H1 (cell line): Measurements from ENCODE around the gene TBC1D16. TPM values are rescaled to one million over a fixed set of nuclear protein-coding genes. Genes with fewer than 3 reads are reported as not detected.

Source experiments
- CTCF ChIA-PET: fragments of 300-600 bp; sonication (Branson Sonifier 250); formaldehyde crosslinking; loops from one replicate; lab custom pipeline; 2021; ENCODE audit not compliant: partially characterized antibody; lab: Charles Lee
- POLR2A ChIA-PET: fragments of 300-600 bp; sonication (Branson Sonifier 250); formaldehyde crosslinking; loops from one replicate; lab custom pipeline; 2021; ENCODE audit warnings: inconsistent platforms; ENCODE audit not compliant: partially characterized antibody; lab: Charles Lee
- DNase-seq, 2 experiments: peaks; one replicate each; pipeline versions ENCODE4 v3.0.0 to v3.0.0-alpha.2; 2010 to 2022; ENCODE audit warnings: low spot score in 2 of 2, low read depth in 1 of 2, mixed read lengths in 1 of 2
- FAIRE-seq: peaks from 2 replicates; lab custom pipeline; 2011; peaks lifted over from hg19 to GRCh38; lab: Jason Lieb, UNC
- H2AFZ ChIP-seq: 2 replicates; pipeline ENCODE4 v1.8.1; 2012; ENCODE audit warnings: low read length, inconsistent platforms
- H2AK5ac ChIP-seq: 2 replicates; pipeline ENCODE4 v1.6.1; 2013; ENCODE audit warnings: low read depth, low read length
- H2BK120ac ChIP-seq: replicated peaks from 2 replicates; pipeline ENCODE3; 2013; ENCODE audit warnings: low read depth, low read length, inconsistent platforms
- H2BK12ac ChIP-seq: 2 replicates; pipeline ENCODE4 v1.6.1; 2013; ENCODE audit warnings: low read depth, low read length
- H2BK15ac ChIP-seq: 2 replicates; pipeline ENCODE4 v1.6.1; 2013; ENCODE audit warnings: low read length
- H2BK20ac ChIP-seq: 2 replicates; pipeline ENCODE4 v1.6.1; 2013; ENCODE audit warnings: low read length
- H2BK5ac ChIP-seq: 2 replicates; pipeline ENCODE4 v1.6.1; 2013; ENCODE audit warnings: low read depth, low read length
- H3K14ac ChIP-seq: 2 replicates; pipeline ENCODE4 v1.6.1; 2013; ENCODE audit warnings: inconsistent platforms; ENCODE audit not compliant: insufficient read length
- H3K18ac ChIP-seq: 2 replicates; pipeline ENCODE4 v1.6.1; 2013; ENCODE audit warnings: low read length; ENCODE audit errors: extremely low read depth
- H3K23ac ChIP-seq: 2 replicates; pipeline ENCODE4 v1.6.1; 2013; ENCODE audit warnings: inconsistent platforms; ENCODE audit not compliant: insufficient read length
- H3K23me2 ChIP-seq: 2 replicates; pipeline ENCODE4 v1.6.1; 2013; ENCODE audit warnings: low read depth, low read length
- H3K27ac ChIP-seq: 2 replicates; pipeline ENCODE4 v1.6.1; 2011; ENCODE audit warnings: low read depth, low read length, inconsistent platforms
- H3K27me3 ChIP-seq, 4 experiments: replicated peaks in 1 of 4; 1 replicate in 1 of 4; 2 replicates in 3 of 4; pipeline versions ENCODE4 v1.6.1 to v1.8.1; 2011 to 2013; ENCODE audit warnings: low read length in 3 of 4, mild to moderate bottlenecking in 3 of 4, inconsistent platforms in 2 of 4, mixed read lengths in 2 of 4, moderate library complexity in 1 of 4; ENCODE audit not compliant: control insufficient read depth in 3 of 4, insufficient read depth in 3 of 4; ENCODE audit errors: extremely low read depth in 1 of 4
- H3K36me3 ChIP-seq, 4 experiments: 2 replicates each; pipeline versions ENCODE4 v1.6.1 to v1.8.1; 2011 to 2013; ENCODE audit warnings: mild to moderate bottlenecking in 4 of 4, low read length in 3 of 4, moderate library complexity in 2 of 4, control low read depth in 1 of 4, inconsistent platforms in 1 of 4; ENCODE audit not compliant: insufficient read depth in 4 of 4, control insufficient read depth in 2 of 4
- H3K4ac ChIP-seq: replicated peaks from 2 replicates; pipeline ENCODE3; 2013; ENCODE audit warnings: low read length, low read depth, mixed read lengths, inconsistent platforms; ENCODE audit not compliant: insufficient read length
- H3K4me1 ChIP-seq, 4 experiments: replicated peaks in 1 of 4; 1 replicate in 1 of 4; 2 replicates in 3 of 4; pipeline versions ENCODE4 v1.6.1 to v1.8.1; 2011 to 2013; ENCODE audit warnings: low read length in 3 of 4, inconsistent platforms in 2 of 4, mixed read lengths in 1 of 4; ENCODE audit not compliant: insufficient read depth in 4 of 4, control insufficient read depth in 3 of 4
- H3K4me2 ChIP-seq, 2 experiments: 2 replicates each; pipeline versions ENCODE4 v1.6.1 to v1.8.1; 2011 to 2013; ENCODE audit warnings: low read depth in 2 of 2, low read length in 2 of 2, control low read depth in 1 of 2, inconsistent platforms in 1 of 2, mild to moderate bottlenecking in 1 of 2; ENCODE audit not compliant: insufficient read depth in 1 of 2
- H3K4me3 ChIP-seq, 4 experiments: fragments of 200-600, 300-600 bp in 1 of 4; sonication (generic), shearing (Covaris generic), sonication (Bioruptor Twin) in 1 of 4; 2 replicates each; pipeline versions ENCODE4 v1.5.1 to v1.8.1; 2011 to 2016; ENCODE audit warnings: low read length in 4 of 4, low read depth in 3 of 4, control low read depth in 2 of 4, inconsistent platforms in 2 of 4, mild to moderate bottlenecking in 2 of 4, mixed read lengths in 1 of 4, moderate library complexity in 1 of 4; ENCODE audit not compliant: insufficient read depth in 2 of 4; ENCODE audit errors: extremely low read depth in 1 of 4
- H3K56ac ChIP-seq: replicated peaks from 2 replicates; pipeline ENCODE3; 2013; ENCODE audit warnings: low read depth, mild to moderate bottlenecking, mixed read lengths, low read length, inconsistent platforms; ENCODE audit not compliant: insufficient read length
- H3K79me1 ChIP-seq: 2 replicates; pipeline ENCODE4 v1.6.1; 2013; ENCODE audit warnings: low read depth, low read length, control low read depth
- H3K79me2 ChIP-seq, 2 experiments: 2 replicates each; pipeline versions ENCODE4 v1.6.1 to v1.8.1; 2012 to 2013; ENCODE audit warnings: low read length in 2 of 2, mild to moderate bottlenecking in 2 of 2, inconsistent platforms in 1 of 2; ENCODE audit not compliant: insufficient read depth in 2 of 2, control insufficient read depth in 1 of 2
- H3K9ac ChIP-seq, 4 experiments: replicated peaks in 1 of 4; 1 replicate in 1 of 4; 2 replicates in 3 of 4; pipeline versions ENCODE4 v1.6.1 to v1.8.1; 2011 to 2013; ENCODE audit warnings: low read depth in 3 of 4, low read length in 3 of 4, control low read depth in 2 of 4, mild to moderate bottlenecking in 2 of 4, moderate library complexity in 2 of 4, inconsistent platforms in 1 of 4; ENCODE audit errors: extremely low read depth in 1 of 4
- H3K9me3 ChIP-seq, 2 experiments: 2 replicates each; pipeline versions ENCODE4 v1.6.1 to v1.8.1; 2012 to 2013; ENCODE audit warnings: mild to moderate bottlenecking in 2 of 2, moderate library complexity in 2 of 2, control low read depth in 1 of 2, inconsistent platforms in 1 of 2, low read depth in 1 of 2, low read length in 1 of 2, mixed read lengths in 1 of 2; ENCODE audit not compliant: insufficient read depth in 2 of 2
- H4K20me1 ChIP-seq, 2 experiments: replicated peaks in 1 of 2; 2 replicates each; pipeline versions ENCODE3 to v1.8.1; 2011 to 2013; ENCODE audit warnings: inconsistent platforms in 2 of 2, low read length in 2 of 2, mild to moderate bottlenecking in 1 of 2; ENCODE audit not compliant: insufficient read depth in 2 of 2, control insufficient read depth in 1 of 2
- H4K5ac ChIP-seq: 2 replicates; pipeline ENCODE4 v1.6.1; 2013; ENCODE audit warnings: low read length, low read depth, mixed read lengths, inconsistent platforms; ENCODE audit not compliant: insufficient read length
- H4K8ac ChIP-seq: 2 replicates; pipeline ENCODE4 v1.8.0; 2013; ENCODE audit warnings: mild to moderate bottlenecking, moderate library complexity, low read length, inconsistent platforms; ENCODE audit not compliant: insufficient read depth; ENCODE audit errors: extremely low read depth
- H4K91ac ChIP-seq: replicated peaks from 2 replicates; pipeline ENCODE3; 2013; ENCODE audit warnings: low read length, mixed read lengths, inconsistent platforms; ENCODE audit not compliant: insufficient read length
- BACH1 ChIP-seq: IDR thresholded peaks from 2 replicates; pipeline ENCODE4 v1.6.1; 2012; ENCODE audit warnings: low read length, improper control_type of control experiment
- CEBPB ChIP-seq: IDR thresholded peaks from 2 replicates; pipeline ENCODE4 v1.6.1; 2012; ENCODE audit warnings: low read depth, low read length
- EP300 ChIP-seq, 2 experiments: IDR thresholded peaks; 1 replicate in 1 of 2; 2 replicates in 1 of 2; pipeline ENCODE4 v1.6.1; 2011 to 2012; ENCODE audit warnings: low read depth in 2 of 2, low read length in 2 of 2, mild to moderate bottlenecking in 2 of 2, borderline replicate concordance in 1 of 2, inconsistent platforms in 1 of 2, moderate library complexity in 1 of 2
- JUND ChIP-seq: IDR thresholded peaks from 2 replicates; pipeline ENCODE4 v1.6.1; 2011; ENCODE audit warnings: mild to moderate bottlenecking, improper control_type of control experiment, low read length
- KDM5A ChIP-seq: fragments of 200-600 bp; IDR thresholded peaks from 2 replicates; pipeline ENCODE4 v1.7.1; 2012; ENCODE audit warnings: mild to moderate bottlenecking, low read length, inconsistent platforms, mixed read lengths
- RBBP5 ChIP-seq: IDR thresholded peaks from 2 replicates; pipeline ENCODE4 v1.7.1; 2012; ENCODE audit warnings: low read depth, mild to moderate bottlenecking, inconsistent platforms, low read length, moderate library complexity, borderline replicate concordance
- RFX5 ChIP-seq: IDR thresholded peaks from 2 replicates; pipeline ENCODE4 v1.6.1; 2011; ENCODE audit warnings: low read depth, low read length, improper control_type of control experiment, borderline replicate concordance
- TAF1 ChIP-seq: IDR thresholded peaks from 2 replicates; pipeline ENCODE4 v1.6.1; 2011; ENCODE audit warnings: mild to moderate bottlenecking, low read depth, low read length
- TBP ChIP-seq: IDR thresholded peaks from 2 replicates; pipeline ENCODE4 v1.6.1; 2011; ENCODE audit warnings: low read depth, low read length, improper control_type of control experiment
- WGBS, 2 experiments: shearing (Covaris generic) in 1 of 2; methylation state at CpG; one replicate each; pipeline versions ENCODE4 v1.1.6 to v1.1.7; 2013 to 2015; ENCODE audit warnings: low lambda C conversion rate in 2 of 2, mixed read lengths in 2 of 2, inconsistent platforms in 1 of 2, low coverage in 1 of 2, missing lambda C conversion rate in 1 of 2; ENCODE audit not compliant: insufficient replicate concordance in 2 of 2, insufficient coverage in 1 of 2, insufficient read length in 1 of 2; ENCODE audit errors: extremely low coverage in 1 of 2, missing lambda C conversion rate in 1 of 2; 5-methylcytosine and 5-hydroxymethylcytosine counted together
- polyA plus RNA-seq, 7 experiments: library from polyadenylated mRNA; depleted of rRNA in 3 of 7; stranded (reverse) in 5 of 7; unstranded in 2 of 7; fragments of >200 nt in 5 of 7; fragments of 200-250 nt in 2 of 7; gene quantifications; 1 replicate in 5 of 7; 2 replicates in 1 of 7; 4 replicates in 1 of 7; pipeline versions ENCODE4 v1.2.1 to v1.2.3, GENCODE V29; 2011 to 2013; ENCODE audit warnings: missing spikeins in 2 of 7, mixed read lengths in 2 of 7
- total RNA-seq: library from RNA; stranded (reverse); fragmentation: NEBNext Ultra II Directional; extraction: Animal tissue kit (Norgen Biotek cat#: 25700); gene quantifications from 2 replicates; pipeline ENCODE4 v1.2.1, GENCODE V29; 2021

TBC1D16 gene
- total and polyA plus RNA-seq, 2 of the 8 experiments (the other 6 are each of a cell fraction or from before 2014, with no cell fraction given): 21.1 to 109 TPM

DNA sequence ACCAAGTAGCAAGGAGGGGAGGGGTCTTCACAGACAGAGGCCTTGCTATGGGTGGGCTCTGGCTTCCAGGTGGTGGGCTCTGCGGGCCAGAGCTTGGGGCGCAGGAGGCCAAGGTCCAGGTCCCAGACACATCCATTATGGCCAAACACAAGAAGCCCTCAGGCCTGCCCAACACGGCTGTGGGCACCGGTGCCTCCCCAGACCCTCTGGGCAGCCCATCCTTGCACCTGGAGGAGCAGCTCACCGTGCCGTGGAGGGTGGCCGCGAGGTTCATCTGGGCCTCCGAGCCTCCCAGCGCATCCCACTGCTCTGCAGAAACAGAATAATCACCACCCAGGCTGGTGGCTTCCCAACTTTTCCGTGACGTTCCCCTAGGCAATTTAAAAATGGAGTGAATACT, 55.9 kb downstream of the TBC1D16 start:
- H3K14ac ChIP-seq: no peak overlapping the region
- peaks cover 0 to 14% of the 10 kb centered on the region in 2 experiments; a peak in 1 of 4 replicates for H3K79me2 ChIP-seq
- no peak overlapping the region for H3K23ac ChIP-seq
- H4K5ac ChIP-seq: no peak overlapping the region
- no peak for FAIRE-seq
- no peak overlapping the region for H4K8ac ChIP-seq
- WGBS, 2 experiments: 96% methylated on average over 12 of the region's 12 CpGs; no CpG with 5 or more reads in 1 of the 2 experiments
- no peak overlapping the region for H3K27ac ChIP-seq
- no peaks in the 10 kb centered on the region for H3K23me2 ChIP-seq
- H3K9me3 ChIP-seq: no peaks in the 10 kb centered on the region
- H3K9ac ChIP-seq: no peak overlapping the region
- DNase-seq: no peak
- H3K56ac ChIP-seq: no peak overlapping the region
- no peak overlapping the region for H2BK15ac ChIP-seq
- peaks cover 0 to 3% (median 0%) of the 10 kb centered on the region in 4 experiments; a peak in 1 of 8 replicates for H3K36me3 ChIP-seq
- no peak overlapping the region for H3K4me2 ChIP-seq
- no peak overlapping the region for H3K4me3 ChIP-seq
- ChIA-PET CTCF (interaction anchor here (0.6 to 11.3 kb wide), 8 partner anchors 8 to 1917 kb away, joined by 3 to 187 read pairs (median 3); no protein-coding TSS in a partner anchor), POLR2A (interaction anchor here (1.4 to 2.4 kb wide), 2 partner anchors 12 to 183 kb away, joined by 3 to 6 read pairs; no protein-coding TSS in a partner anchor)
- no peak overlapping the region for H2BK12ac ChIP-seq
- no peak overlapping the region for H2AK5ac ChIP-seq
- H4K20me1 ChIP-seq: peaks cover 8 to 16% of the 10 kb centered on the region in 2 experiments
- H2AFZ ChIP-seq: no peak overlapping the region
- H3K27me3 ChIP-seq: no peaks in the 10 kb centered on the region; a peak in 1 of 7 replicates
- peaks cover 17% of the 10 kb centered on the region for H3K79me1 ChIP-seq
- no peak overlapping the region for H3K18ac ChIP-seq
- TF ChIP-seq TAF1 (no peak), KDM5A (no peak), RFX5 (no peak), JUND (no peak), CEBPB (no peak), BACH1 (no peak), EP300 (IDR thresholded peaks at IDR 0.05; ENCODE audit: borderline replicate concordance in 1 of 2, low read depth in 2 of 2, low read length in 2 of 2) (no peak), RBBP5 (no peak), TBP (no peak)
- H3K4me1 ChIP-seq: peaks cover 0 to 9% (median 2%) of the 10 kb centered on the region in 4 experiments; a peak in 4 of 7 replicates
- no peak overlapping the region for H3K4ac ChIP-seq
- H2BK20ac ChIP-seq: no peak overlapping the region
- no peak overlapping the region for H2BK120ac ChIP-seq
- H4K91ac ChIP-seq: no peak overlapping the region
- H2BK5ac ChIP-seq: no peak overlapping the region; the same call in 1 of the 2 replicates
